Esophagus muscularis mucosa (tissue), 4 donors: ENCODE results near the gene ZNF407. TPM values are rescaled to one million over a fixed set of nuclear protein-coding genes. Genes with fewer than 3 reads are reported as not detected.

ENCODE experiments used
- DNase-seq: peaks from one replicate; pipeline ENCODE4 v3.0.0-alpha.2; 2017; ENCODE audit errors: extremely low spot score
- H3K27ac ChIP-seq, 4 donors: fragments of 200-600 bp; sonication (generic); replicated peaks in 1 of 4; 1 replicate in 3 of 4; 2 replicates in 1 of 4; pipeline ENCODE4 v1.5.1; 2016 to 2019; ENCODE audit warnings: mild to moderate bottlenecking in 1 of 4
- H3K27me3 ChIP-seq, 4 donors: fragments of 200-600 bp; sonication (generic); one replicate each; pipeline versions ENCODE4 v1.5.1 to v1.6.0; 2016 to 2019
- H3K36me3 ChIP-seq, 4 donors: fragments of 200-600 bp; sonication (generic); one replicate each; pipeline ENCODE4 v1.5.1; 2016 to 2019
- H3K4me1 ChIP-seq, 4 donors: fragments of 200-600 bp; sonication (generic); one replicate each; pipeline ENCODE4 v1.5.1; 2016 to 2019
- H3K4me3 ChIP-seq, 4 donors: fragments of 200-600 bp; sonication (generic); 1 replicate in 2 of 4; 2 replicates in 2 of 4; pipeline ENCODE4 v1.5.1; 2016 to 2019; ENCODE audit warnings: mild to moderate bottlenecking in 4 of 4, moderate library complexity in 1 of 4
- H3K9me3 ChIP-seq, 4 donors: fragments of 200-600 bp; sonication (generic); 1 replicate in 3 of 4; 2 replicates in 1 of 4; pipeline ENCODE4 v1.5.1; 2016 to 2019
- EP300 ChIP-seq: sonication (generic); formaldehyde crosslinking; IDR thresholded peaks from one replicate; pipeline ENCODE4 v1.6.1; 2017; ENCODE audit warnings: antibody characterized with exemption
- POLR2A ChIP-seq: fragments of 450-650 bp; IDR thresholded peaks from one replicate; pipeline ENCODE4 v1.6.1; 2017; ENCODE audit warnings: antibody characterized with exemption, moderate library complexity, mild to moderate bottlenecking, low read depth
- POLR2AphosphoS5 ChIP-seq, 2 donors: sonication (generic); formaldehyde crosslinking; IDR thresholded peaks; one replicate each; pipeline ENCODE4 v1.6.1; 2017; ENCODE audit warnings: antibody characterized with exemption in 2 of 2
- whole genome bisulfite sequencing: methylation state at CpG from one replicate; pipeline ENCODE4 v1.1.5; 2018; 5-methylcytosine and 5-hydroxymethylcytosine counted together
- intact Hi-C: fragments of 100-400 bp; cut with DNase I; formaldehyde crosslinking; loops from one replicate; pipeline ENCODE4 v1.15.1; 2023
- total RNA-seq, 4 donors: library from RNA; depleted of rRNA; stranded (reverse); fragments of >200 nt; gene quantifications; one replicate each; pipeline versions ENCODE4 v1.1.0 to v1.2.1, GENCODE V29; 2016
- TF ChIP-seq, protein P1 (sequence below), 3 experiments: fragments of 200-600 bp in 2 of 3; fragments of 450-650 bp in 1 of 3; sonication (generic) in 2 of 3; IDR thresholded peaks; one replicate each; pipeline ENCODE4 v1.5.1; 2017 to 2019; ENCODE audit warnings: antibody characterized with exemption in 3 of 3, mild to moderate bottlenecking in 2 of 3, moderate library complexity in 1 of 3

The ZNF407 gene
- total RNA-seq, 4 donors from 2014 or later: 13.9 to 19.1 (median 17.2) TPM

DNA sequence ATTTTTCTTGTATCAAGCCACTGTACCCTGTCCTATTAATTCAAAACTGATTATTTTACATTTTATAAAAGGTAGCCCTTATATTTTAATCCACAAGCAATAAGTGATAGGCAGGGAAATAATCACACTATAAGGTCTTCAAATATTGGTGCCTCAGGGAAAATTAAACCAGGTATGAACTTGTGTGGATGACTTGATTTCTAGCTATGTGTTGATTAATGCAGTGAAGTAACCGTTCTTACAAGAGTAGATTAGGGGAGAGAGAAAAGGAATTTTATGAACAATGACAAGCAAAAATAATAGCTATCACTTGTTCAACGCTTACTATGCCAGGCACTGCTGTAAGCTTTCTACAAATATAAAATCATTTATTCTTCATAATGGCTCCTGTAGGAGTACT, 411.6 kb downstream of the ZNF407 start:
- H3K4me1 ChIP-seq: peaks cover 0 to 12% (median 2%) of the 10 kb centered on the region in 4 donors
- no peaks in the 10 kb centered on the region for H3K36me3 ChIP-seq
- no peak overlapping the region for H3K4me3 ChIP-seq
- intact Hi-C loops: no loop called here
- no peaks in the 10 kb centered on the region for H3K27me3 ChIP-seq
- TF ChIP-seq POLR2A: no peak
- no peak for TF ChIP-seq EP300
- TF ChIP-seq, protein P1, sequence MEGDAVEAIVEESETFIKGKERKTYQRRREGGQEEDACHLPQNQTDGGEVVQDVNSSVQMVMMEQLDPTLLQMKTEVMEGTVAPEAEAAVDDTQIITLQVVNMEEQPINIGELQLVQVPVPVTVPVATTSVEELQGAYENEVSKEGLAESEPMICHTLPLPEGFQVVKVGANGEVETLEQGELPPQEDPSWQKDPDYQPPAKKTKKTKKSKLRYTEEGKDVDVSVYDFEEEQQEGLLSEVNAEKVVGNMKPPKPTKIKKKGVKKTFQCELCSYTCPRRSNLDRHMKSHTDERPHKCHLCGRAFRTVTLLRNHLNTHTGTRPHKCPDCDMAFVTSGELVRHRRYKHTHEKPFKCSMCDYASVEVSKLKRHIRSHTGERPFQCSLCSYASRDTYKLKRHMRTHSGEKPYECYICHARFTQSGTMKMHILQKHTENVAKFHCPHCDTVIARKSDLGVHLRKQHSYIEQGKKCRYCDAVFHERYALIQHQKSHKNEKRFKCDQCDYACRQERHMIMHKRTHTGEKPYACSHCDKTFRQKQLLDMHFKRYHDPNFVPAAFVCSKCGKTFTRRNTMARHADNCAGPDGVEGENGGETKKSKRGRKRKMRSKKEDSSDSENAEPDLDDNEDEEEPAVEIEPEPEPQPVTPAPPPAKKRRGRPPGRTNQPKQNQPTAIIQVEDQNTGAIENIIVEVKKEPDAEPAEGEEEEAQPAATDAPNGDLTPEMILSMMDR (IDR thresholded peaks at IDR 0.05): no peak
- TF ChIP-seq POLR2AphosphoS5 (IDR thresholded peaks at IDR 0.05): no peak
- no peaks in the 10 kb centered on the region for H3K9me3 ChIP-seq
- DNase-seq: no peak
- 39% methylated on average over 2 of the region's 2 CpGs for WGBS
- no peak overlapping the region for H3K27ac ChIP-seq

DNA sequence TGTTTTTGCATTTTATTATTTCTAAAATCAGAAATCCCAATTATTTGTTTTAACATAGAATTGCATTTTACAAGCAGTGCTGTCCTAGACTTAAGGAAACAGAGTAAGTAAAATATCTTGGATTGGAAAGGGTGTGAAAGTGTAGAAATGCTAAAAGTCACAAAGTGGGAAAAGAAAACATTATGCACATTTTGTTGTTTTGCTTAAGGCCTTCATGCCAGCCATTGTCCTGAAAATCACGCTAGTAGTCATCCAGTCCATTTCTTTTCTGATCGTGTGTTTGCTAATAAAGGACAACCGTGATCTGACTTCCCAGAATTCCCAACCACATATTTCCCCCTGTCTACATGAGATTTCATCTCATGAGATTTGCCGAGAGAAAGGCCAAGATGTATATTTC, 412.2 kb downstream of the ZNF407 start:
- DNase-seq: no peak
- Histone ChIP-seq H3K27me3 (no peaks in the 10 kb centered on the region), H3K9me3 (no peaks in the 10 kb centered on the region), H3K4me1 (peaks cover 0 to 6% (median 1%) of the 10 kb centered on the region in 4 donors), H3K36me3 (no peaks in the 10 kb centered on the region), H3K4me3 (no peak overlapping the region), H3K27ac (no peak overlapping the region)
- intact Hi-C loops: no loop called here
- WGBS: 71% methylated on average over 4 of the region's 4 CpGs
- no peak for TF ChIP-seq POLR2A
- TF ChIP-seq, protein P1 (IDR thresholded peaks at IDR 0.05): no peak
- TF ChIP-seq POLR2AphosphoS5 (IDR thresholded peaks at IDR 0.05): no peak
- TF ChIP-seq EP300: no peak

DNA sequence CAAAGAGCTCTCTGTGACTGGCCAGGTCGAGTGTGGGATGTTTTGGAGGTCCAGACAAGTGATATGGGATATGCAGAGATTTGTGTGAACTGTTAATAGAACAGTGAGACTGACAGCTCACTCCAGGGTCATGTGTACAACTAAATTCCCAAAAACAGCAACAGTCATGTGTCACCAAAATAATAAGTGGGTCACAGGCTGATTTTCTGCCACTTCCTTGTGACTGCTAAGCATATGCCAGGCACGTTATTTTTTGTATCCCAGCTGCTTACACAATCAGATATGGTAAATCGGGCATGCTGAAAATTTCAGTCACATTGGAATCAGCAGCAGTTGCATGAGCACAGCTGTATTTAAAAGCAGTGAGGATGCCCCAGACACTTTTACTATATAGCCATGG, 412.6 kb downstream of the ZNF407 start:
- Histone ChIP-seq H3K27ac (no peak overlapping the region), H3K4me3 (no peak overlapping the region), H3K27me3 (no peaks in the 10 kb centered on the region), H3K36me3 (no peaks in the 10 kb centered on the region), H3K9me3 (no peaks in the 10 kb centered on the region), H3K4me1 (peaks cover 0 to 3% (median under 1%) of the 10 kb centered on the region in 4 donors)
- WGBS: 85% methylated on average over 3 of the region's 3 CpGs
- TF ChIP-seq POLR2AphosphoS5 (IDR thresholded peaks at IDR 0.05): no peak
- no peak for TF ChIP-seq POLR2A
- TF ChIP-seq EP300: no peak
- TF ChIP-seq, protein P1 (IDR thresholded peaks at IDR 0.05): no peak
- DNase-seq: no peak
- intact Hi-C loops: no loop called here

DNA sequence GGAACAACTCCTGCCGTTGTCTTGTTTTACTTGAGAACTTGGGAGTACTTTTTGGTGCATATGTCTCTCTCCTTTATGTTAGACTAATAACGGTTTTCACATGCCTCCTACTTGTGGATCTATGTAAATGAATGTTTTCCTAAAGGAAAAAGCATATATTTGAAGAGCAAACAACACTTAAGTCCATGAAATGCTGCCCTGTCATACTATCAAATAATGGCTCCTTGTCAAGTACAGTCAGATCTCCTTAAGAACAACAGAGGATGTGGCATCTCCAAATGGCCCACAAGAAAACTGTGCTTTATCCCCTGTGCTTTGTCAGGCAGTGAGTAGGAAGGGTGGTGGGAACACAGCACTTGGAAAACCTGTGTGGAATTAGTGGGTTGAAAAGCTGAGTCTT, 413.0 kb downstream of the ZNF407 start:
- 90% methylated on average over 2 of the region's 2 CpGs for whole genome bisulfite sequencing
- Histone ChIP-seq H3K4me3 (no peak overlapping the region), H3K36me3 (no peaks in the 10 kb centered on the region), H3K27me3 (no peaks in the 10 kb centered on the region), H3K27ac (no peak overlapping the region), H3K9me3 (no peaks in the 10 kb centered on the region), H3K4me1 (peaks cover 0 to 1% (median 0%) of the 10 kb centered on the region in 4 donors)
- TF ChIP-seq POLR2A (no peak), POLR2AphosphoS5 (IDR thresholded peaks at IDR 0.05) (no peak), EP300 (no peak)
- TF ChIP-seq, protein P1 (IDR thresholded peaks at IDR 0.05): no peak
- intact Hi-C loops: no loop called here
- no peak for DNase-seq

DNA sequence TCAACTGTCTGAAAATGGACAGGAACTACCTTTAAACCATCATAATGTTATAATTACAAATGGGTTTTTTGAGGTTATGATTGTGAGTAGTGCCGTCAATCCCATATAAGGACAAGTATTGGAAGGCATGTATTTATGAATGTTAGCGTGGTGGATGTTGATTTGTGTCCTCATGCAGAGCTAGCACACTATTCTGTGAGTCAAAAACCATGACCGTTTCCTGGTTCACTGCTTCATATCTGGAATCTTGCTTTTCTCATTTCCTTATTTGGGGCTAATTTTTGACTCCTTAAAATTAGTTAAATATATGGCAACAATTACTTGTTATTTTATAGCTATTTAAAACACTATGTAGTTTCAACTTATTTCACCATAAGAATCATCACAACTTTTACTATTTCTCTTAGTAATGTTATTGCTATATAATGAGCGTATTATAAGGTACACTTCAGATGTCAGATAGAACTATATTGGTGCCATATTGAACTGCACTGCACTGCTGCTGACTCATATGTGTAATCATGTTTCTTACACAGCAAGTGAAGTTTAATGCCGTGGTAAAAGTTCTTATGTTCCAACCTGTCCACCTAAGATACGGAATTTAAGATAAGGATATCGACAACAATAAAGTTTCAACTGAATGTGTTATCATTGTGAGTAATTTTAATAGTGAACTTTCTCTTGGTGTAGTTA, 418.5 kb downstream of the ZNF407 start:
- 97% methylated on average over 7 of the region's 7 CpGs for WGBS
- no peak overlapping the region for H3K27ac ChIP-seq
- TF ChIP-seq POLR2AphosphoS5 (IDR thresholded peaks at IDR 0.05) (no peak), POLR2A (no peak), EP300 (no peak)
- TF ChIP-seq, protein P1 (IDR thresholded peaks at IDR 0.05): no peak
- no peaks in the 10 kb centered on the region for H3K27me3 ChIP-seq
- H3K36me3 ChIP-seq: no peaks in the 10 kb centered on the region
- H3K4me1 ChIP-seq: no peaks in the 10 kb centered on the region
- H3K4me3 ChIP-seq: no peak overlapping the region
- DNase-seq: no peak
- no peaks in the 10 kb centered on the region for H3K9me3 ChIP-seq
- intact Hi-C loops: no loop called here
